ENCODE measurements around the gene UBXN10.

Gene UBXN10

DNA sequence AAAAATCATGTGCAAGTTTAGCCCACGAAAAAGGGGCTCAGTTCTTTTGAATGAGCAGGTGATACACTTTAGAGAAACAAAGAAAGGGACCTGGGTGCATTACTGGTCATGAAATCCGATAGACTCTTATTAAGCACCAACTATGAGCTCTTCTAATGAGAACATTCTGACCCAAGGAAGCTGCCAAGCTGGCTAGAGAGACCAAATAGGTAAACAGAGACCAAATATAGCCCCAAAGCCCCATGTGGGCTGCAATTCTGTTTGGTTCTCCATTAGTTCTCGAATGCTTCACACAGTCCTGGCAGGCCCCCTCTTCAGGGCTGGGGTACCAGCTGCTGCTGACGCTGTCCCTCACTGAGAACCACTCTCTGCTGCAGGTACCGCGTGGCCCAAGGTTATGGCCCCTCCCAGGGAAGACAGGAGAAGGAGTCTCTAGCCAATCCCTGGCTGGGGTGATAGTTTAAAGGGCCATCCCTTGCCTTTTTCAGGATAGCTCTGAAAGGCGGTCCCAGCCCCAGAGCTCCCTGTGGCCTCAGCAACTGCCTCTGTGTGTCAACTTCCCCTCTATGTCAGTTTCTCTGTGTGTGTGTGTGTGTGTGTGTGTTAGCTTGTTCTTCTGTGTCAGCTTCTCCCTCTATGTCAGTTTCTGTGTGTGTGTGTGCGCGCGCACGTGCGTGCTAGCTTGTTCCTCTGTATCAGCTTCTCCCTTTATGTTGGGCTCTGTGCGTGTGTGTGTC lies 7.1 kb upstream of the UBXN10 start:
- TF ChIP-seq, protein P1, sequence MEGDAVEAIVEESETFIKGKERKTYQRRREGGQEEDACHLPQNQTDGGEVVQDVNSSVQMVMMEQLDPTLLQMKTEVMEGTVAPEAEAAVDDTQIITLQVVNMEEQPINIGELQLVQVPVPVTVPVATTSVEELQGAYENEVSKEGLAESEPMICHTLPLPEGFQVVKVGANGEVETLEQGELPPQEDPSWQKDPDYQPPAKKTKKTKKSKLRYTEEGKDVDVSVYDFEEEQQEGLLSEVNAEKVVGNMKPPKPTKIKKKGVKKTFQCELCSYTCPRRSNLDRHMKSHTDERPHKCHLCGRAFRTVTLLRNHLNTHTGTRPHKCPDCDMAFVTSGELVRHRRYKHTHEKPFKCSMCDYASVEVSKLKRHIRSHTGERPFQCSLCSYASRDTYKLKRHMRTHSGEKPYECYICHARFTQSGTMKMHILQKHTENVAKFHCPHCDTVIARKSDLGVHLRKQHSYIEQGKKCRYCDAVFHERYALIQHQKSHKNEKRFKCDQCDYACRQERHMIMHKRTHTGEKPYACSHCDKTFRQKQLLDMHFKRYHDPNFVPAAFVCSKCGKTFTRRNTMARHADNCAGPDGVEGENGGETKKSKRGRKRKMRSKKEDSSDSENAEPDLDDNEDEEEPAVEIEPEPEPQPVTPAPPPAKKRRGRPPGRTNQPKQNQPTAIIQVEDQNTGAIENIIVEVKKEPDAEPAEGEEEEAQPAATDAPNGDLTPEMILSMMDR (IDR thresholded peaks at IDR 0.05), result no peak
- no peak for TF ChIP-seq ZFX (IDR thresholded peaks at IDR 0.05; ENCODE audit: borderline replicate concordance)
- H3K27ac ChIP-seq, result no peak overlapping the region

DNA sequence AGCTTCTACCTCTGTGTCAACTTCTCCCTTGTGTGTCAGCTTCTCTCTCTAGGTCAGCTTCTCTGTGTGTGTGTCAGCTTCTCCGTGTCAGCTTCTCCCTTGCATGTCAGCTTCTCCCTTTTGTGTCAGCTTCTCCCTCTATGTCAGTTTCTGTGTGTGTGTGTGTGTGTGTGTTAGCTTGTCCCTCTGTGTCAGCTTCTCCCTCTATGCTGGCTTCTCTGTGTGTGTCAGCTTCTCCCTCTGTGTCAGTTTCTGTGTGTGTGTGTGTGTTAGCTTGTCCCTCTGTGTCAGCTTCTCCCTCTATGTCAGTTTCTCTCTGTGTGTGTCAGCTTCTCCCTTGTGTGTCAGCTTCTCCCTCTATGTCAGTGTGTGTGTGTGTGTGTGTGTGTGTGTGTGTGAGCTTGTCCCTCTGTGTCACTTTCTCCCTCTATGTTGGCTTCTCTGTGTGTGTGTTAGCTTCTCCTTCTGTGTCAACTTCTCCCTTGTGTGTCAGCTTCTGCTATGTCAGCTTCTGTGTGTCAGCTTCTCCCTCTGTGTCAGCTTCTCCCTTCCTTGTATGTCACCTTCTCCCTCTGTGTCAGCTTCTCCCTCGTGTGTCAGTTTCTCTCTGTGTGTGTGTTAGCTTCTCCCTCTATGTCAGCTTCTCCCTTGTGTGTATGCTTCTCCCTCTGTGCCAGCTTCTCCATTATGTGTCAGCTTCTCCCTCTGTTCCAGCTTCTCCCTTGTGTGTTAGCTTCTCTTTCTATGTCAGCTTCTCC lies 6.3 kb upstream of the UBXN10 start:
- TF ChIP-seq ZFX (IDR thresholded peaks at IDR 0.05; ENCODE audit: borderline replicate concordance), result no peak
- TF ChIP-seq, protein P1 (IDR thresholded peaks at IDR 0.05), result no peak
- H3K27ac ChIP-seq, result no peak overlapping the region

DNA sequence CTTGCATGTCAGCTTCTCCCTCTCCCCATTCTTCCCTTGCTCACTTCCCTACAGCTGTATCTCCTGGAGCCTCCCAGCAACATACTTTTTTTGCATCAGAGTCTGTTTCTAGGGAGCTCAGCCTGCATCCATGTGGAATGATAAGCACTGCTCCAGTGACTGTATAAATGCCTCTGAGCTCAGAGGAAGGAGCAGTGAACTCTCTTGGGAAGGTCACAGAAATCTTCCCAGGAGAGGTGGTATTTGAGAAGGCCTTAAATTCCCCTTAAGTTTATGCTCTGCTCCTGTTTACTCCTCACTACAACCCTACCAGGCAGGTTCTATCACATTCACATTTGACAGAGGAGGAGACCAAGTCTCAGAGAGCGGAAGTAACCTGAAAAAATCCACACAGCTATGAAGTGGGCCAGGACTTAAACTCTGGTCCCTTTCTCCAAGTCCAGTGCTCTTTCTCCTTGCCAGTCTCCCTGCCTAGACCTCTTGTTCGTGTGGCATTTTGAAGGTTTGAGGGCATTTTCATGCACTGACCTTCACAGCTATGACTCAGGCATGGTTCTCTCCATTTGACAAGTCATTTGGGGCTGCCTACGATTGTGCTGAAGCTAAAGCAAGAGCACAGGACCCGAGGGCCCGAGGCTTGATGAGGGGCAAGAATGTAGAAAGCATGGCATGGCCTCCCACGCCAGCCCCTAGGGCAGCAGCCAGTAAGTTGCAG lies 5.6 kb upstream of the UBXN10 start:
- TF ChIP-seq, protein P1 (IDR thresholded peaks at IDR 0.05), result no peak
- TF ChIP-seq ZFX (IDR thresholded peaks at IDR 0.05; ENCODE audit: borderline replicate concordance), result no peak
- no peak overlapping the region for H3K27ac ChIP-seq

DNA sequence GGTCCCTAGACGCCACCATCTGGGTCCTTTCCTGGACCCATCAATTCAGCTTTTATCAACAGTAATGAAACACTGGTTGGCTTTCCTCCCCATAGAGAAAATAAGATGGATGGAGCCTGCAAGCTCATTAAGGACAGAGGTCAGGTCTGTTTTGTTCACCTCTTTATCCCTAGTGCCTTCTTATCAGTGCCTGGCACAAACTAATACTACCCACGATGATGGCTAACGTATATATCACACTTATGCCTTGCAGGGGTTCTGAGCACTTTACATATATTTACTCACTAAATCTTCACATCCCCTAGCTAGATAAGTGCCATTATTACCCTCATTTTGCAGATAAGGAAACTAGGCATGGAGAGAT lies 5.1 kb upstream of the UBXN10 start:
- TF ChIP-seq ZFX (IDR thresholded peaks at IDR 0.05; ENCODE audit: borderline replicate concordance), result no peak
- TF ChIP-seq, protein P1 (IDR thresholded peaks at IDR 0.05), result no peak

DNA sequence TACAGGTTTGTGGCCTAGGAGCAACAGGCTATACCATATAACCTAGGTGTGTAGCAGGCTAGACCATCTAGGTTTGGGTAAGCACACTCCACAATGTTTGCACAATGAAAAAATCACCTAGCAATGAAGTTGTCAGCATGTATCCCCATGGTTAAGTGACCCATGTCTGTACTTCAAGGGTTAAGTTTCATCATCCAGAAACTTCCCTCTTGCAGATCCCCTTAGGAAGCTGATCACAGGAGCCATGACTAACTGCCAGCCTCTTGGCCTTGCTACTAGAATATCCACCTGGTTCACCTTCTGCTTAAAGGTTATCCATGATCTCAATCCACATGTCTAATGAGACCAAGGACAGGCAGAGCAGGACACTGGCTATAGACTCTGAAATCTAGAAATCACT lies 3.5 kb upstream of the UBXN10 start:
- H3K27ac ChIP-seq, result no peak overlapping the region
- TF ChIP-seq, protein P1 (IDR thresholded peaks at IDR 0.05), result no peak
- TF ChIP-seq ZFX (IDR thresholded peaks at IDR 0.05; ENCODE audit: borderline replicate concordance), result no peak

More for the DNA sequence above, 5.1 kb upstream of the UBXN10 start:
- H3K27ac ChIP-seq, result no peak overlapping the region

DNA sequence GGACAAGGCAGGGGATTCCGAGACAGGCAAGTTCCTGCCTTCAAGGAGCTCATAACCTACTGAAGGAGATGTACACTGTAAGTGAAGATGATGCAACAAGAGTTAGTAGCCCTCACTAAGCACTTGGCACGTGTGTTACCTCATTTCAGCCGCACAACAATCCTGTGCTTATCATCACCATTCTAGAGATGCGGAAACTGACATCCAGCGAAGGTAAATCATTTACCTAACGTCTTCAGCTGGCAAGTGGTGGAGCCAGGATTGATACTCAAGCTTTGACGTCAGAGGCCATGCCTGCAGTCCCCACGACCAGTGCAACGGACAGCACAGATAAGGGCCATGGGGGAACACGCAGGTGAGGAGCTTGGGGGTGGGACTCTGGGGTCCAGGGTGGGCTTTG lies 2.9 kb upstream of the UBXN10 start:
- no peak overlapping the region for H3K27ac ChIP-seq
- TF ChIP-seq, protein P1 (IDR thresholded peaks at IDR 0.05), result no peak
- TF ChIP-seq ZFX (IDR thresholded peaks at IDR 0.05; ENCODE audit: borderline replicate concordance), result no peak

Measured in 22Rv1 (cell line).